ENCODE data around the gene PRKCA. TPM values are rescaled to one million over a fixed set of nuclear protein-coding genes. Genes with fewer than 3 reads are reported as not detected.

Gene PRKCA
- total and polyA plus RNA-seq, 2 of the 13 experiments (the other 11 are each of a cell fraction or from before 2014, with no cell fraction given): 18.5 to 21.5 TPM

DNA sequence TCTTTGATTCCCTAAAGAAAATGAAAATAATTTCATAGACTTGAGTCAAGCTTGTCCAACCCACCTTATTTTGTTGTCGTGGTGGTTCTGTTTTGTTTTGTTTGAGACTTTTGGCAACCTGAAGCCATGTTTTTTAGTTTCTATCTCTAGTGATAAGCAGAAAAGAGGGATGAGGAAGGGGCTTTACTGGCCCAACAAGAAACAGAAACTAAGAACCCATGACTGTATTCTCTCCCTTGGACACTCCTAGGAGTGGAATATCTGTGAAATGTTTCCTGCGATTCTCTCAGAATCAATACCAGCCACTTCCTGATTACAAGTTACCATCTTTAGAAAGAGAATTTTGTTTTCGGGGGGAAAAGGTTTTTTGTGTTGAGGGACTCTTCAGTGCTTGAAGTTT is 207.5 kb downstream of the PRKCA start (continued):
- TF ChIP-seq, protein P1, sequence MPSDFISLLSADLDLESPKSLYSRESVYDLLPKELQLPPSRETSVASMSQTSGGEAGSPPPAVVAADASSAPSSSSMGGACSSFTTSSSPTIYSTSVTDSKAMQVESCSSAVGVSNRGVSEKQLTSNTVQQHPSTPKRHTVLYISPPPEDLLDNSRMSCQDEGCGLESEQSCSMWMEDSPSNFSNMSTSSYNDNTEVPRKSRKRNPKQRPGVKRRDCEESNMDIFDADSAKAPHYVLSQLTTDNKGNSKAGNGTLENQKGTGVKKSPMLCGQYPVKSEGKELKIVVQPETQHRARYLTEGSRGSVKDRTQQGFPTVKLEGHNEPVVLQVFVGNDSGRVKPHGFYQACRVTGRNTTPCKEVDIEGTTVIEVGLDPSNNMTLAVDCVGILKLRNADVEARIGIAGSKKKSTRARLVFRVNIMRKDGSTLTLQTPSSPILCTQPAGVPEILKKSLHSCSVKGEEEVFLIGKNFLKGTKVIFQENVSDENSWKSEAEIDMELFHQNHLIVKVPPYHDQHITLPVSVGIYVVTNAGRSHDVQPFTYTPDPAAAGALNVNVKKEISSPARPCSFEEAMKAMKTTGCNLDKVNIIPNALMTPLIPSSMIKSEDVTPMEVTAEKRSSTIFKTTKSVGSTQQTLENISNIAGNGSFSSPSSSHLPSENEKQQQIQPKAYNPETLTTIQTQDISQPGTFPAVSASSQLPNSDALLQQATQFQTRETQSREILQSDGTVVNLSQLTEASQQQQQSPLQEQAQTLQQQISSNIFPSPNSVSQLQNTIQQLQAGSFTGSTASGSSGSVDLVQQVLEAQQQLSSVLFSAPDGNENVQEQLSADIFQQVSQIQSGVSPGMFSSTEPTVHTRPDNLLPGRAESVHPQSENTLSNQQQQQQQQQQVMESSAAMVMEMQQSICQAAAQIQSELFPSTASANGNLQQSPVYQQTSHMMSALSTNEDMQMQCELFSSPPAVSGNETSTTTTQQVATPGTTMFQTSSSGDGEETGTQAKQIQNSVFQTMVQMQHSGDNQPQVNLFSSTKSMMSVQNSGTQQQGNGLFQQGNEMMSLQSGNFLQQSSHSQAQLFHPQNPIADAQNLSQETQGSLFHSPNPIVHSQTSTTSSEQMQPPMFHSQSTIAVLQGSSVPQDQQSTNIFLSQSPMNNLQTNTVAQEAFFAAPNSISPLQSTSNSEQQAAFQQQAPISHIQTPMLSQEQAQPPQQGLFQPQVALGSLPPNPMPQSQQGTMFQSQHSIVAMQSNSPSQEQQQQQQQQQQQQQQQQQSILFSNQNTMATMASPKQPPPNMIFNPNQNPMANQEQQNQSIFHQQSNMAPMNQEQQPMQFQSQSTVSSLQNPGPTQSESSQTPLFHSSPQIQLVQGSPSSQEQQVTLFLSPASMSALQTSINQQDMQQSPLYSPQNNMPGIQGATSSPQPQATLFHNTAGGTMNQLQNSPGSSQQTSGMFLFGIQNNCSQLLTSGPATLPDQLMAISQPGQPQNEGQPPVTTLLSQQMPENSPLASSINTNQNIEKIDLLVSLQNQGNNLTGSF (CRISPR knock-in tag; IDR thresholded peaks at IDR 0.05): no peak
- TF ChIP-seq ARHGAP35 (CRISPR knock-in tag; IDR thresholded peaks at IDR 0.05; ENCODE audit: borderline replicate concordance): no peak
- no peak for TF ChIP-seq ZBTB7A (CRISPR knock-in tag; IDR thresholded peaks at IDR 0.05)
- no peak for TF ChIP-seq ZNF333 (CRISPR knock-in tag; IDR thresholded peaks at IDR 0.05; ENCODE audit: borderline replicate concordance)
- TF ChIP-seq SP140L (CRISPR knock-in tag; IDR thresholded peaks at IDR 0.05; ENCODE audit: borderline replicate concordance): no peak
- TF ChIP-seq ATF2 (CRISPR knock-in tag; IDR thresholded peaks at IDR 0.05): no peak
- no peak for TF ChIP-seq NKX3-1 (CRISPR knock-in tag; IDR thresholded peaks at IDR 0.05)
- no peak for TF ChIP-seq KLF12 (CRISPR knock-in tag; IDR thresholded peaks at IDR 0.05; ENCODE audit: borderline replicate concordance)
- TF ChIP-seq ATF7-NPFF (CRISPR knock-in tag; IDR thresholded peaks at IDR 0.05; ENCODE audit: low read depth): no peak
- TF ChIP-seq ZNF207 (IDR thresholded peaks at IDR 0.05; ENCODE audit: borderline replicate concordance): no peak
- no peak for TF ChIP-seq RAD21 (CRISPR knock-in tag; IDR thresholded peaks at IDR 0.05)
- TF ChIP-seq RBM39 (IDR thresholded peaks at IDR 0.05; ENCODE audit: low read depth, low read length, poor library complexity, severe bottlenecking): no peak
- no peak for TF ChIP-seq KDM3A (CRISPR knock-in tag; IDR thresholded peaks at IDR 0.05; ENCODE audit: low read depth)
- no peak for TF ChIP-seq MZF1 (CRISPR knock-in tag; IDR thresholded peaks at IDR 0.05; ENCODE audit: borderline replicate concordance)
- no peak for TF ChIP-seq STAT6 (CRISPR knock-in tag; IDR thresholded peaks at IDR 0.05; ENCODE audit: borderline replicate concordance)

Measured in HepG2 (cell line).